Measurements from ENCODE around the gene GATAD2A. TPM values are rescaled to one million over a fixed set of nuclear protein-coding genes. Genes with fewer than 3 reads are reported as not detected.

The GATAD2A gene
- total RNA-seq, 1 donor from 2014 or later = 75.6 TPM

DNA sequence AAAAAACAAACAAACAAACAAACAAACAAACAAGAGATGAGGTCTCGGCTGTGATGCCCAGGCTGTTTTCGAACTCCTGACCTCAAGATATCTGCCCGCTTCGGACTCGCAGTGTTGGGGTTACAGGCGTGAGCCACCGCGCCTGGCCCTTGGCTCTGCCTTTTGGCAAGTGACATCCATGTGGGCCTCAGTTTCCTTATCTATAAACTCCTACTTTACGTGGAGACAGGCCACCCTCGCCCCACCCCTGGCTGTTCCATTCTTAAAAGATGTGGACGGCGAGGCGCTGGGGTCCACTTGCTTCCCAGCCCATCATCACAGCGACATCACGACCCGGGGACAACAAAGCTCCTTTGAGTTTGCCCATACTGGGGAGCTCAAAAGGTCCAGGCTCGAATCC, 108.2 kb downstream of the GATAD2A start:
- no peaks in the 10 kb centered on the region for H3K36me3 Mint-ChIP-seq (ENCODE audit: unreplicated experiment)
- no peaks in the 10 kb centered on the region for H3K9me3 Mint-ChIP-seq (ENCODE audit: unreplicated experiment)
- no peak overlapping the region for H3K4me3 Mint-ChIP-seq (ENCODE audit: unreplicated experiment)
- no peak overlapping the region for H3K27ac Mint-ChIP-seq (ENCODE audit: unreplicated experiment)
- H3K4me1 Mint-ChIP-seq (ENCODE audit: unreplicated experiment) = peaks cover 17% of the 10 kb centered on the region
- no peaks in the 10 kb centered on the region for H3K27me3 Mint-ChIP-seq (ENCODE audit: unreplicated experiment)
- DNase-seq (ENCODE audit: extremely low spot score, unreplicated experiment) = no peak
- TF ChIP-seq, protein P1, sequence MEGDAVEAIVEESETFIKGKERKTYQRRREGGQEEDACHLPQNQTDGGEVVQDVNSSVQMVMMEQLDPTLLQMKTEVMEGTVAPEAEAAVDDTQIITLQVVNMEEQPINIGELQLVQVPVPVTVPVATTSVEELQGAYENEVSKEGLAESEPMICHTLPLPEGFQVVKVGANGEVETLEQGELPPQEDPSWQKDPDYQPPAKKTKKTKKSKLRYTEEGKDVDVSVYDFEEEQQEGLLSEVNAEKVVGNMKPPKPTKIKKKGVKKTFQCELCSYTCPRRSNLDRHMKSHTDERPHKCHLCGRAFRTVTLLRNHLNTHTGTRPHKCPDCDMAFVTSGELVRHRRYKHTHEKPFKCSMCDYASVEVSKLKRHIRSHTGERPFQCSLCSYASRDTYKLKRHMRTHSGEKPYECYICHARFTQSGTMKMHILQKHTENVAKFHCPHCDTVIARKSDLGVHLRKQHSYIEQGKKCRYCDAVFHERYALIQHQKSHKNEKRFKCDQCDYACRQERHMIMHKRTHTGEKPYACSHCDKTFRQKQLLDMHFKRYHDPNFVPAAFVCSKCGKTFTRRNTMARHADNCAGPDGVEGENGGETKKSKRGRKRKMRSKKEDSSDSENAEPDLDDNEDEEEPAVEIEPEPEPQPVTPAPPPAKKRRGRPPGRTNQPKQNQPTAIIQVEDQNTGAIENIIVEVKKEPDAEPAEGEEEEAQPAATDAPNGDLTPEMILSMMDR (IDR thresholded peaks at IDR 0.05) = no peak

DNA sequence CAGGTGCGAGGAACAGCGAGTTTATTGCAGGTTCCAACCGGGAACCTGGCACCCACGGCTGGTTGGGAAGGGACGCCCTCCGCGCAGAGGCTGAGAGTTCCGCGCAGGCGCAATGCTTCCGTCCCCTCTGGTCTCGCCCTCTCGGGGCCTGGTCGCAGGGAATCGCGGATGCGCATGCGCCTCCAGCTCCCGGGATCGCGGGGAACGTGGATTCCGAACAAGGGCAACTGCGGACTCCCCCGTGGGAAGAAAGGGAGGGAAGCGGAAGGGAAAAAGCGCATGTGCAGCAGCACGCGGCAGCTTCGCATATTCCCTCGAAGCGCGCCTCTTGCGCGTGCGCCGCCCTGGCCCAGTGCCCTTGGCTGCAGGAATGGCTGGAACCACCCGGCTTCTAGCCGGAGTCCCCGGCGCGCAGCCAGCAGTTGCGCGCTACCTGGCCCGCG, 108.8 kb downstream of the GATAD2A start:
- H3K36me3 Mint-ChIP-seq (ENCODE audit: unreplicated experiment) = no peaks in the 10 kb centered on the region
- TF ChIP-seq, protein P1 (IDR thresholded peaks at IDR 0.05) = no peak
- peaks cover 17% of the 10 kb centered on the region for H3K4me1 Mint-ChIP-seq (ENCODE audit: unreplicated experiment)
- H3K4me3 Mint-ChIP-seq (ENCODE audit: unreplicated experiment) = peak overlapping the region; percentile 45
- no peaks in the 10 kb centered on the region for H3K9me3 Mint-ChIP-seq (ENCODE audit: unreplicated experiment)
- DNase-seq (ENCODE audit: extremely low spot score, unreplicated experiment) = no peak
- no peak overlapping the region for H3K27ac Mint-ChIP-seq (ENCODE audit: unreplicated experiment)
- no peaks in the 10 kb centered on the region for H3K27me3 Mint-ChIP-seq (ENCODE audit: unreplicated experiment)

DNA sequence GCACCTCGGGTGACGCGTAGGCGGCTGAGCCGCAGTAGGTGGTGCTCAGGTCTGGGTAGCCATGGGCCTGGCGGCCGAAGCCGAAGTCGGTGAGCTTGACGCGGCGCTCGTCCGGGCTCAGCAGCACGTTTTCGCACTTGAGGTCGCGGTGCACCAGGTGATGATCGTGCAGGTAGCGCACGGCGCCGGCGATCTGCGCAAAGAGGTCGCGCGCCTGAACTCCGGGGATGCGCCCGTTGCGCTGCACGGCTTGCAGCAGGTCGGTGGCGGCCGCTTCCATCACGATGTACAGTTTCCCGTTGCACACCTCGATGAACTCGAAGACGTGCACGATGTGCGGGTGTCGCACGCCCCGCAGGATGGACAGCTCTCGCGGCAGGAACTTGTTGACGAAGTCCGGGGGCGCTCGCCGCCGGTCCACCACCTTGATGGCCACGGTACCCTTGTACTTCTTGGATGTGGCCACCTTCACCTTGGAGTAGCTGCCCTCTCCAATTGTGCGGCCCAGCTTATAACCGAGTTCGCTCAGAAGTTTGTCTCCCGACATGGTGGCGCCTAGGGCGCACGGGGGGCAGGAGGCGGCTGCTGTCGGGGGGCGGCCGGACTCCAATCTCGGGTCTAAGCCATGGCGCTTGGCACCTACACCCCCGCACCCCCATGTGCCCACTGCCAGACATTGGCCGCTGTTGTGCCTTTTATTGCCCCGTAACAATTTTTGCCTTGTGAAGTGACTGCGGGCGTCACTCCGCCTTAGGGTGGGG, 109.6 kb downstream of the GATAD2A start, which contains the start of gene TSSK6:
Gene TSSK6, minus strand, starts transcription at position 668 of the 761 bp plus-strand sequence. Its CDS starts 121 bp downstream, at position 547.
- Mint-ChIP-seq H3K27me3 (ENCODE audit: unreplicated experiment) (no peaks in the 10 kb centered on the region), H3K4me3 (ENCODE audit: unreplicated experiment) (peak within 1 kb of the TSS; percentile 88)
- TF ChIP-seq, protein P1 (IDR thresholded peaks at IDR 0.05) = no peak

DNA sequence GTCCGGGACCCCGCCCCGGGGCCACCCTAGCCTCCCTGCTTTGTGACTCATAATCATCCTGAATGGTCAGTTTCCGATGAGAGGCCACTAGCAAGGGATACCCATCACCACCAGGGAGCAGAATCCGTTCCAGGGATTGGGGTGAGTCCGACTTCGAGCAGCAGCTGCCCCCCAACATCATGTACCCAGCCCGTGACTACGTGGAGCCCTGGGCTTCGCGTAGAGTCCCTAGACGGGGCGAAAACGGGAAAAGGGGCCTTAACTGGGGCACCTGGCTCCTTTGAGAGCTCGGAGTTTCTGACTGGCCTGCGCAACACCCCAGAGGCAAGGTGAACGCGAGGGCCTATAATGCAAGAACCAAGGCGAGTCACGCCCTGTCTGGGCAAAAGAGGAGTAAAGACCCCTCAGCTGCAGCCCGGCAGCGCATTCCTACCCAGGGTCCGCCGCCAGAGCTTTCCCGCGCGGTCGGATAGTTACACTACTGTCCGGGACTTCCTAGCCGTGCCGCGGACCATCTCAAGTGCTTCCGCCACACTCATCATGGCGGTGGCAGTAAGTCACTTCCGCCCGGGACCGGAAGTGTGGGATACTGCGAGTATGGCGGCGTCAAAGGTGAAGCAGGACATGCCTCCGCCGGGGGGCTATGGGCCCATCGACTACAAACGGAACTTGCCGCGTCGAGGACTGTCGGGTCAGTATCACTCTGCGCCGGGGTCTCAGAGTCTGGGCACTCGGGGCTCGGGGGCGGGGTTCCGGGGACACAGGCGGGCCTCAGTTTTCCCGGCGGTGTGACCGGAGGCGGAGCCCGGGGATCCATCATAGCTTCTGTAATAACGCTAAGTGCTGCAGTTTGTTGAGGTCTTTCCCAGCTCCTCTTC, 110.4 kb downstream of the GATAD2A start, which contains the start of gene NDUFA13:
Gene NDUFA13, plus strand, starts transcription at position 584 of the 878 bp plus-strand sequence. Its CDS starts 14 bp downstream, at position 598.
- peaks cover 20% of the 10 kb centered on the region for H3K4me1 Mint-ChIP-seq (ENCODE audit: unreplicated experiment)
- peak; percentile 97 for DNase-seq (ENCODE audit: extremely low spot score, unreplicated experiment)
- TF ChIP-seq, protein P1 (IDR thresholded peaks at IDR 0.05) = peak; percentile 25
- peak within 1 kb of the TSS; percentile 93 for H3K27ac Mint-ChIP-seq (ENCODE audit: unreplicated experiment)
- H3K9me3 Mint-ChIP-seq (ENCODE audit: unreplicated experiment) = no peaks in the 10 kb centered on the region
- peak within 1 kb of the TSS; percentile 88 for H3K4me3 Mint-ChIP-seq (ENCODE audit: unreplicated experiment)
- no peaks in the 10 kb centered on the region for H3K27me3 Mint-ChIP-seq (ENCODE audit: unreplicated experiment)
- H3K36me3 Mint-ChIP-seq (ENCODE audit: unreplicated experiment) = peaks cover 9% of the 10 kb centered on the region

More for the DNA sequence above, 109.6 kb downstream of the GATAD2A start, which contains the start of gene TSSK6:
- Mint-ChIP-seq H3K9me3 (ENCODE audit: unreplicated experiment) (no peaks in the 10 kb centered on the region), H3K4me1 (ENCODE audit: unreplicated experiment) (peaks cover 18% of the 10 kb centered on the region), H3K27ac (ENCODE audit: unreplicated experiment) (peak within 1 kb of the TSS; percentile 93), H3K36me3 (ENCODE audit: unreplicated experiment) (peaks cover 4% of the 10 kb centered on the region)
- no peak for DNase-seq (ENCODE audit: extremely low spot score, unreplicated experiment)
